ENCODE results near the gene POLR2E. TPM values are rescaled to one million over a fixed set of nuclear protein-coding genes. Genes with fewer than 3 reads are reported as not detected.

Gene POLR2E
- polyA plus RNA-seq, 1 experiment: 292 TPM

DNA sequence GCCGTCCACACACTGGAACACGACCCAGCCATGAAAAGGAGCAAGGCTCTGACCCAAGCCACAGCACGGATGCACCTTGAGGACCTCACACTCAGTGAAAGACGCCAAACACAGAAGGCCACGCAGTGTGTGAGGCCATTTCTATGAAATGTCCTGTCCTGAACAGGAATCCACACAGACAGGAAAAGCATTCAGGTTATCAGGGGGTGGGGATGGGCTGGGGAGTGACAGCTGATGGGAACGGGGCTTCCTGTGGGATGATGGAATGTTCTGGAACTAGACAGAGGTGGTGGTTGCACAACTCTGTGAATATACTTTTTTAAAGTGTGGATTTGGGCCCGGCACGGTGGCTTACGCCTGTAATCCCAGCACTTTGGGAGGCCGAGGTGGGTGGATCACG is 39.3 kb upstream of the POLR2E start:
- Histone ChIP-seq H3K4me3 (ENCODE audit: low read depth, low read length) (no peak overlapping the region), H3K36me3 (ENCODE audit: control insufficient read depth, insufficient read depth, low read length) (peaks cover 21% of the 10 kb centered on the region), H3K27me3 (ENCODE audit: control insufficient read depth, insufficient read depth, low read length) (no peaks in the 10 kb centered on the region)
- TF ChIP-seq, protein P1, sequence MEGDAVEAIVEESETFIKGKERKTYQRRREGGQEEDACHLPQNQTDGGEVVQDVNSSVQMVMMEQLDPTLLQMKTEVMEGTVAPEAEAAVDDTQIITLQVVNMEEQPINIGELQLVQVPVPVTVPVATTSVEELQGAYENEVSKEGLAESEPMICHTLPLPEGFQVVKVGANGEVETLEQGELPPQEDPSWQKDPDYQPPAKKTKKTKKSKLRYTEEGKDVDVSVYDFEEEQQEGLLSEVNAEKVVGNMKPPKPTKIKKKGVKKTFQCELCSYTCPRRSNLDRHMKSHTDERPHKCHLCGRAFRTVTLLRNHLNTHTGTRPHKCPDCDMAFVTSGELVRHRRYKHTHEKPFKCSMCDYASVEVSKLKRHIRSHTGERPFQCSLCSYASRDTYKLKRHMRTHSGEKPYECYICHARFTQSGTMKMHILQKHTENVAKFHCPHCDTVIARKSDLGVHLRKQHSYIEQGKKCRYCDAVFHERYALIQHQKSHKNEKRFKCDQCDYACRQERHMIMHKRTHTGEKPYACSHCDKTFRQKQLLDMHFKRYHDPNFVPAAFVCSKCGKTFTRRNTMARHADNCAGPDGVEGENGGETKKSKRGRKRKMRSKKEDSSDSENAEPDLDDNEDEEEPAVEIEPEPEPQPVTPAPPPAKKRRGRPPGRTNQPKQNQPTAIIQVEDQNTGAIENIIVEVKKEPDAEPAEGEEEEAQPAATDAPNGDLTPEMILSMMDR (IDR thresholded peaks at IDR 0.05; ENCODE audit: insufficient read depth, low read depth, low read length): no peak
- CTCF ChIA-PET: interaction anchor here (0.9 to 3.0 kb wide), 2 partner anchors 20 to 21 kb away, joined by 3 to 10 read pairs; no protein-coding TSS in a partner anchor
- POLR2A ChIA-PET: no interaction called here
- DNase-seq (ENCODE audit: low read depth): no peak

DNA sequence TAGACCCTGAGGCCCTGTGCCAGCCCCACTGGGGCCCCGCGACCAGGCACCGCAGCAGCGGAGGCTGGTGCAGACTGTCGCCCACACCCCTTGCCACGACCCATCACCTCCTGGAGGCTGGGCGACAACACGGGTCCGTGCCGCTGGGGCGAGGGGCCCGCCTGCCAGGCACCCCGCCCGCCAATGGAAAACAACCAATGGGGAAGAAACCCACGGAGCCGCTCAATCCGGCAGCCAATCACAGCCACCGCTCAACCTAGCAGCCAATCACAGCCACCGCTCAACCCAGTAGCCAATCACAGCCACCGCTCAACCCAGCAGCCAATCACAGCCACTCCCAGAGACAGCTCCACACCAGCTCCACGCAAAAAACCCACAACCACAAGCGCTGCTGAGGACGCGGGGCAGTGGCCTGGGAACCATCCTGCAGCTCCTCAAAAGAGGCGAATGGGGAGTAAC is 38.3 kb upstream of the POLR2E start:
- no peak for DNase-seq (ENCODE audit: low read depth)
- peaks cover 19% of the 10 kb centered on the region for H3K36me3 ChIP-seq (ENCODE audit: control insufficient read depth, insufficient read depth, low read length)
- TF ChIP-seq, protein P1 (IDR thresholded peaks at IDR 0.05; ENCODE audit: insufficient read depth, low read depth, low read length): no peak
- CTCF ChIA-PET: interaction anchor here (3.0 kb wide), 1 partner anchor 20 kb away, joined by 10 read pairs; no protein-coding TSS in a partner anchor
- H3K27me3 ChIP-seq (ENCODE audit: control insufficient read depth, insufficient read depth, low read length): no peaks in the 10 kb centered on the region
- POLR2A ChIA-PET: no interaction called here
- no peak overlapping the region for H3K4me3 ChIP-seq (ENCODE audit: low read depth, low read length)

DNA sequence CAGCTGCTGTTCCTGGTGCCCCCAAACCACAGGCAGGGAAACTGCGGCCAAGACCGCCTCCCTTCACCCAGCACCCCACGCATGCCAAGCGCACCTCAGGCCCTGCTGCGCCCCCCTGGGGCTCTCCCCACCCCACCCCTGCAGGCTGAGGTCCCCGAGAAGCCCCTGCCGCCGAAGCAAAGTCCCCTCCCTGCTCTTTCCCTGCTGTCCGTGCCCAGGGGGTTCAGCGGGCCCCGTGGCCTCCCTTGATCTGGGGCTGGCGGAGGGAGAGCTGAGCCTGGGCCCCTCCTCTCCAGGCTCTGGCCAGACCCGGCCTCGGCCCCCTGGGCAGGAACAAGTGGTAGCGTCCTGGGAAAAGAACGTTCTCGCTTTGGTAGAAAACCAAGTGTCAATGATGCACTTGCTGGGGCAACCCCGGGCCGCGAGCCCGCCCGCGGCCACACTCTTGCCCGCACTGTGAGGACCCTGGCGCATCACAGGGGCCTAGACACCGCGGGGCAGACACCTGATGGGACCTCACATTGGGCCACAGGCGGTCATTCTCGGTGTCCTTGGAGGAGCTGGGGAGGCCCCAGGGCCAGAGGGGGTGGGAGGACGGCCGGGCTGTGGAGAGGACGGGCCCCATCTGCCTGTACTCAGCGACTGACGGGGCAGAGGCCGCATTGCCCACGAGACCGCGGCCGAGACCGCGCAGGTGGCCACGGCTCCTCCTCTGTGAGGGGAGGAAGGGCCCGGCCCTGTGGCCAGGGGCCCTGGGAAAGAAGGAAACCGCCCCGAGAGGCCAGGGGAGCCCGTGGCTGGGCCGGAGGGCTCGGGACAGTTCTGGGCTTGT is 37.6 kb upstream of the POLR2E start:
- ChIA-PET CTCF (interaction anchor here (0.7 to 1.3 kb wide), 2 partner anchors 35 to 134 kb away, joined by 3 read pairs; no protein-coding TSS in a partner anchor), POLR2A (no interaction called here)
- TF ChIP-seq, protein P1 (IDR thresholded peaks at IDR 0.05; ENCODE audit: insufficient read depth, low read depth, low read length): no peak
- Histone ChIP-seq H3K36me3 (ENCODE audit: control insufficient read depth, insufficient read depth, low read length) (peaks cover 18% of the 10 kb centered on the region), H3K27me3 (ENCODE audit: control insufficient read depth, insufficient read depth, low read length) (no peaks in the 10 kb centered on the region), H3K4me3 (ENCODE audit: low read depth, low read length) (peak overlapping the region; percentile 88)
- no peak for DNase-seq (ENCODE audit: low read depth)

DNA sequence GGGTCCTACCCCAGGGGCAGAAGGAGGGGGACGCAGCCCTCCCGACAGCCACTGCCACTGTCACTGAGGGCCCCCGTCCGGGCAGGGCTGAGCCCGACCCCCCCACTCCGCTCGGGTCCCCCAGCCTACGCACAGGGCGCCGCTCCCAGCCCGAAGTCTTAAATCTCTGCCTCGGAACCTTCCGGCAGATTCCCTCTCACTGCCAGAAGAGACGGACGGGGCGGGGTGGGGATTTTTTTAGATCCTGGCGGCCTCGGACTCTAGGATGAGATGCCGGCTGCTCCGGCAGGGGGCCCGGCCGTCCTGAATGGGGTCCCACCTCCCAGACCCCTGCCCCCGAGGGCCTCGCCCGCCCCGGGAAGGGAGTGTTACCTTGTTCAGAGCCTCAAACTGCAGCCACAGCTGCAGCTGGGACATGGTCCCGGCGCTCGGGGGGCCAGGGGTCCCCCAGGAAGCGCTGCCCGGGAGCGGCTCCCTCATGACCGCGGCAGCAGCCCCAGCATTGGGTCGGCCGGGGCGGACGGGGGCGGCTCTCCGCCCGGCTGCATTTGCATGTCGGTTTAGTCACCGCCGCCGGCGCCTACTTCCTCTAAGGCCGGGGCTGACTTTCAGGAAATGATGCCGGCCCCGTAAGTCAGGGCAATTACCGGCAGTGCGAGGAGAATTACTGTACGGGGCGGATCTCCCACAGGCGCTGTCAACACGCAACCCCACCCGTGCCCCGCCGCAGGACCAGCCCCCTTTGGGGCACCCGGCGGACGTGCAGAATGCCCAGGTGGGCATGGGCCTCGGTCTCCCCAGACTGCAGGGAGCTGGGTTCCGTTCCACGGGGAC is 36.8 kb upstream of the POLR2E start:
- POLR2A ChIA-PET: no interaction called here
- TF ChIP-seq, protein P1 (IDR thresholded peaks at IDR 0.05; ENCODE audit: insufficient read depth, low read depth, low read length): 0 out of 2 replicates have a peak, but pooled peaks have one; percentile 24
- H3K36me3 ChIP-seq (ENCODE audit: control insufficient read depth, insufficient read depth, low read length): peaks cover 26% of the 10 kb centered on the region
- peak; percentile 52 for DNase-seq (ENCODE audit: low read depth)
- CTCF ChIA-PET: interaction anchor here (0.7 to 1.9 kb wide), 4 partner anchors 19 to 135 kb away, joined by 3 to 13 read pairs (median 4); no protein-coding TSS in a partner anchor
- H3K27me3 ChIP-seq (ENCODE audit: control insufficient read depth, insufficient read depth, low read length): no peaks in the 10 kb centered on the region
- peak overlapping the region; percentile 88 for H3K4me3 ChIP-seq (ENCODE audit: low read depth, low read length)
